CD4-positive, alpha-beta T cell treated with Interleukin-17A for 1 hour (primary cell): ENCODE results near the gene CELA2B.
"Not testable (repeated sequence)": the region's sequence is repeated elsewhere in the genome, so short reads cannot be mapped to it uniquely, and the experiment has no call there.

Source experiments
- DNase-seq: peaks from one replicate; pipeline ENCODE4 v3.0.0-alpha.2; 2020

CELA2B gene

GRCh38 chr1:15475752-15476314 lies at the start of gene CELA2B:
Gene CELA2B (plus strand): TSS chr1:15476104. CDS start chr1:15476126, 22 bp downstream.
- DNase-seq = no peak

GRCh38 chr1:15426492-15427279 lies 49.2 kb upstream of the CELA2B start:
- no peak for DNase-seq

- no peak for DNase-seq
These were observed 48.6 kb upstream of the CELA2B start for GRCh38 chr1:15427280-15427666.

- not testable (repeated sequence) for DNase-seq
These were observed 47.7 kb upstream of the CELA2B start for GRCh38 chr1:15428252-15428651.

- no peak for DNase-seq
These were observed 47.0 kb upstream of the CELA2B start for GRCh38 chr1:15428815-15429435.

- DNase-seq = no peak
These were observed 46.2 kb upstream of the CELA2B start for GRCh38 chr1:15429701-15430149.

- peak; percentile 77 for DNase-seq
These were observed 44.9 kb upstream of the CELA2B start for GRCh38 chr1:15430787-15431570.

- DNase-seq = peak; percentile 3
These were observed 44.3 kb upstream of the CELA2B start for GRCh38 chr1:15431571-15431948.

GRCh38 chr1:15432324-15432723 lies 43.6 kb upstream of the CELA2B start:
- no peak for DNase-seq

GRCh38 chr1:15433471-15433870 lies 42.4 kb upstream of the CELA2B start:
- peak; percentile 16 for DNase-seq

GRCh38 chr1:15434739-15435138 lies 41.2 kb upstream of the CELA2B start:
- peak; percentile 31 for DNase-seq

GRCh38 chr1:15435239-15436077 lies 40.4 kb upstream of the CELA2B start:
- DNase-seq = no peak

GRCh38 chr1:15436881-15437442 lies 38.9 kb upstream of the CELA2B start:
- no peak for DNase-seq

GRCh38 chr1:15439325-15439724 lies 36.6 kb upstream of the CELA2B start:
- DNase-seq = no peak

GRCh38 chr1:15440357-15440756 lies 35.5 kb upstream of the CELA2B start:
- no peak for DNase-seq

GRCh38 chr1:15441247-15441646 lies 34.7 kb upstream of the CELA2B start:
- no peak for DNase-seq

GRCh38 chr1:15442119-15442518 lies 33.8 kb upstream of the CELA2B start:
- DNase-seq = no peak

- no peak for DNase-seq
These were observed 33.1 kb upstream of the CELA2B start for GRCh38 chr1:15442759-15443158.

GRCh38 chr1:15443281-15443680 lies 32.6 kb upstream of the CELA2B start:
- no peak for DNase-seq

GRCh38 chr1:15444468-15445389 lies 31.2 kb upstream of the CELA2B start:
- no peak for DNase-seq
